OCI-LY3 (cell line): Measurements from ENCODE around the gene AR.

Experiments used
- EZH2phosphoT487 ChIP-seq: fragments of 200-600 bp; shearing (Covaris generic); IDR thresholded peaks from 2 replicates; pipeline ENCODE4 v1.6.1; 2018; ENCODE audit warnings: antibody characterized with exemption, mixed run types, low read depth
- TF ChIP-seq, protein P1 (sequence below): fragments of 200-600, 300-600 bp; sonication (generic); IDR thresholded peaks from 2 replicates; pipeline ENCODE4 v1.5.1; 2014; ENCODE audit warnings: antibody characterized with exemption, low read length, low read depth

GRCh38 chrX:67674741-67675140 is 130.9 kb downstream of the AR start:
- TF ChIP-seq, protein P1, sequence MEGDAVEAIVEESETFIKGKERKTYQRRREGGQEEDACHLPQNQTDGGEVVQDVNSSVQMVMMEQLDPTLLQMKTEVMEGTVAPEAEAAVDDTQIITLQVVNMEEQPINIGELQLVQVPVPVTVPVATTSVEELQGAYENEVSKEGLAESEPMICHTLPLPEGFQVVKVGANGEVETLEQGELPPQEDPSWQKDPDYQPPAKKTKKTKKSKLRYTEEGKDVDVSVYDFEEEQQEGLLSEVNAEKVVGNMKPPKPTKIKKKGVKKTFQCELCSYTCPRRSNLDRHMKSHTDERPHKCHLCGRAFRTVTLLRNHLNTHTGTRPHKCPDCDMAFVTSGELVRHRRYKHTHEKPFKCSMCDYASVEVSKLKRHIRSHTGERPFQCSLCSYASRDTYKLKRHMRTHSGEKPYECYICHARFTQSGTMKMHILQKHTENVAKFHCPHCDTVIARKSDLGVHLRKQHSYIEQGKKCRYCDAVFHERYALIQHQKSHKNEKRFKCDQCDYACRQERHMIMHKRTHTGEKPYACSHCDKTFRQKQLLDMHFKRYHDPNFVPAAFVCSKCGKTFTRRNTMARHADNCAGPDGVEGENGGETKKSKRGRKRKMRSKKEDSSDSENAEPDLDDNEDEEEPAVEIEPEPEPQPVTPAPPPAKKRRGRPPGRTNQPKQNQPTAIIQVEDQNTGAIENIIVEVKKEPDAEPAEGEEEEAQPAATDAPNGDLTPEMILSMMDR: no peak
- no peak for TF ChIP-seq EZH2phosphoT487
